ENCODE measurements around the gene MAZ. TPM values are rescaled to one million over a fixed set of nuclear protein-coding genes. Genes with fewer than 3 reads are reported as not detected.

The MAZ gene
- total RNA-seq, 1 donor from 2014 or later, result 120 TPM

DNA sequence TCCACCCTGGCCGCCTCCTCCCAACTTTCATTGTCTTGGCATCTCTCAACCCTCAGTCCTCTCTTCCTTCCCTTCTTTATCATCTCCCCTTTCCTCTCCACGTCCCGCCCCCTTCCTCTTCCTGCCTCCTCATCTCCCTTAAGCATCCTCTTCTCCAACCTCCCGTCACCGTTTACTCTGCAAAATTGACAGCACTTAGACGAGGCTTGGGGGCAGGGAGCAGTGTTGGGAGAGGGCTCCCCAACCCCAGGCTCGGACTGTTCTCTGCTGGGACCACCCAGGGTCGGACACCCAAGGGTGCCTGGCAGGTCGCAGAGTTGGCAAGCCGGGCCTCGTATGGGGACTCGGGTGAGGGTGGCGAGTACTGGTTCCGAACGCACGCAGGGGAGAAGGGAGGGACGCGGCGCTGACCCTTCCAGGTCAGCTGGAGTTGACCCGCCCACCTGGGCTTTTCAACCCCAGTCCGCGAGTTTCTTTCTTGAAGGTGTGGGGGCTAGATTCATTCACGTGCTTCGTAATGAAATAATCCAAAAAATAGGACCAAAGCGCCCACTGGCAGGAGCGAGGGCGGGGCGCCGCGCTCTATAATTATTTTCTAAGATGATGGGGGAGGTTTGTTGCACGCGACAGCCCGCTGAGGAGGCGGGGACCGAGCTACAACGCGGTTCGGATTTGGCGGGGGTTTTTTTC, 8.8 kb downstream of the MAZ start:
- TF ChIP-seq EZH2phosphoT487 (IDR thresholded peaks at IDR 0.05) (no peak), EZH2 (IDR thresholded peaks at IDR 0.05) (no peak)
- TF ChIP-seq, protein P1, sequence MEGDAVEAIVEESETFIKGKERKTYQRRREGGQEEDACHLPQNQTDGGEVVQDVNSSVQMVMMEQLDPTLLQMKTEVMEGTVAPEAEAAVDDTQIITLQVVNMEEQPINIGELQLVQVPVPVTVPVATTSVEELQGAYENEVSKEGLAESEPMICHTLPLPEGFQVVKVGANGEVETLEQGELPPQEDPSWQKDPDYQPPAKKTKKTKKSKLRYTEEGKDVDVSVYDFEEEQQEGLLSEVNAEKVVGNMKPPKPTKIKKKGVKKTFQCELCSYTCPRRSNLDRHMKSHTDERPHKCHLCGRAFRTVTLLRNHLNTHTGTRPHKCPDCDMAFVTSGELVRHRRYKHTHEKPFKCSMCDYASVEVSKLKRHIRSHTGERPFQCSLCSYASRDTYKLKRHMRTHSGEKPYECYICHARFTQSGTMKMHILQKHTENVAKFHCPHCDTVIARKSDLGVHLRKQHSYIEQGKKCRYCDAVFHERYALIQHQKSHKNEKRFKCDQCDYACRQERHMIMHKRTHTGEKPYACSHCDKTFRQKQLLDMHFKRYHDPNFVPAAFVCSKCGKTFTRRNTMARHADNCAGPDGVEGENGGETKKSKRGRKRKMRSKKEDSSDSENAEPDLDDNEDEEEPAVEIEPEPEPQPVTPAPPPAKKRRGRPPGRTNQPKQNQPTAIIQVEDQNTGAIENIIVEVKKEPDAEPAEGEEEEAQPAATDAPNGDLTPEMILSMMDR (IDR thresholded peaks at IDR 0.05), result no peak
- no peaks in the 10 kb centered on the region for H3K9me3 ChIP-seq (ENCODE audit: low read depth)
- Mint-ChIP-seq H3K9me3 (no peaks in the 10 kb centered on the region), H3K27me3 (ENCODE audit: insufficient read depth, low read depth) (peaks cover 14% of the 10 kb centered on the region), H3K4me3 (peak overlapping the region; percentile 98), H3K27ac (no peak overlapping the region), H3K4me1 (peaks cover 68% of the 10 kb centered on the region), H3K36me3 (peaks cover 14% of the 10 kb centered on the region)
- H3F3A ChIP-seq (ENCODE audit: low read depth), result peaks cover 66% of the 10 kb centered on the region
- H3K4me1 ChIP-seq, result peaks cover 37% of the 10 kb centered on the region
- no peaks in the 10 kb centered on the region for H3K27me3 ChIP-seq
- peaks cover 45% of the 10 kb centered on the region for H4K20me1 ChIP-seq (ENCODE audit: low read depth)
- peaks cover 70% of the 10 kb centered on the region for H3K79me2 ChIP-seq (ENCODE audit: low read depth)
- H2AFZ ChIP-seq (replicated peaks), result no peak overlapping the region
- peak overlapping the region; percentile 83 for H3K4me3 ChIP-seq
- peak; percentile 55 for DNase-seq (ENCODE audit: low spot score)
- peak overlapping the region; percentile 88 for H3K4me2 ChIP-seq
- no peak overlapping the region for H3K9ac ChIP-seq
- H3K36me3 ChIP-seq, result no peaks in the 10 kb centered on the region
- peak overlapping the region; percentile 49 for H3K27ac ChIP-seq

- Mint-ChIP-seq H3K9me3 (no peaks in the 10 kb centered on the region), H3K4me1 (peaks cover 65% of the 10 kb centered on the region), H3K4me3 (peak within 1 kb of the TSS; percentile 98), H3K36me3 (peaks cover 14% of the 10 kb centered on the region), H3K27ac (peak within 1 kb of the TSS; percentile 99), H3K27me3 (ENCODE audit: insufficient read depth, low read depth) (peaks cover 12% of the 10 kb centered on the region)
- Histone ChIP-seq H3K4me1 (peaks cover 29% of the 10 kb centered on the region), H3K36me3 (no peaks in the 10 kb centered on the region), H3K79me2 (ENCODE audit: low read depth) (peaks cover 65% of the 10 kb centered on the region), H3K4me2 (peak within 1 kb of the TSS; percentile 88), H3K4me3 (peak within 1 kb of the TSS; percentile 83), H2AFZ (replicated peaks) (no peak within 1 kb of the TSS), H3K9me3 (ENCODE audit: low read depth) (no peaks in the 10 kb centered on the region), H3F3A (ENCODE audit: low read depth) (peaks cover 62% of the 10 kb centered on the region), H3K9ac (peak within 1 kb of the TSS; percentile 18), H3K27me3 (no peaks in the 10 kb centered on the region), H4K20me1 (ENCODE audit: low read depth) (peaks cover 43% of the 10 kb centered on the region), H3K27ac (peak within 1 kb of the TSS; percentile 53)
- TF ChIP-seq, protein P1 (IDR thresholded peaks at IDR 0.05), result peak; percentile 94
- TF ChIP-seq EZH2phosphoT487 (IDR thresholded peaks at IDR 0.05), result no peak
- DNase-seq (ENCODE audit: low spot score), result peak; percentile 99
Observed at GRCh38 chr16:29815793-29816693, 9.7 kb downstream of the MAZ start, which contains the start of gene PAGR1. Gene PAGR1, plus strand, starts transcription at chr16:29816152. Its CDS starts 374 bp downstream, at chr16:29816526.

DNA sequence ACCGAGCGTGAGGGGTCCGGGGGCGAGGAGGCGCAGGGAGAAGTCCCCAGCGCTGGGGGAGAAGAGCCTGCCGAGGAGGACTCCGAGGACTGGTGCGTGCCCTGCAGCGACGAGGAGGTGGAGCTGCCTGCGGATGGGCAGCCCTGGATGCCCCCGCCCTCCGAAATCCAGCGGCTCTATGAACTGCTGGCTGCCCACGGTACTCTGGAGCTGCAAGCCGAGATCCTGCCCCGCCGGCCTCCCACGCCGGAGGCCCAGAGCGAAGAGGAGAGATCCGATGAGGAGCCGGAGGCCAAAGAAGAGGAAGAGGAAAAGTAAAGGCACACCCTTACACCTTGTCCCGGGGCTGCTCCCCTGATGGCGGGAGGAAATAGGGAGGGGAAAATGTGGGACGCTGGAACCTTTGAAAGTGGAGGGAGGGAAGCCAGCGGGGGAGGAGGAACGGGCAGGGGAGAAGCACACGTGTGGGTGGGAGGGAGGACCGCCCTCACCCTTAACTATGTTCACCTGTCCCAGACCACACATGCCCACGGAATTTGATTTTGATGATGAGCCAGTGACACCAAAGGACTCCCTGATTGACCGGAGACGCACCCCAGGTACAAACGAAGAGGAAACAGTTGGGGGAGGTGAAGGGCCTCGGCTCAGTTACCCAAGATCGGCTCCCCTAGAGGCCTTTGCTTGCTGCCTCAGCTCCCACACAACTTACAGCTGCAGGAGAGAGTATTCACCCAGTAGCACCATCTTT, 10.5 kb downstream of the MAZ start:
- H3K9ac ChIP-seq, result peak overlapping the region; percentile 18
- H3K27me3 ChIP-seq, result no peaks in the 10 kb centered on the region
- no peaks in the 10 kb centered on the region for H3K36me3 ChIP-seq
- Mint-ChIP-seq H3K27ac (peak overlapping the region; percentile 63), H3K27me3 (ENCODE audit: insufficient read depth, low read depth) (peaks cover 9% of the 10 kb centered on the region), H3K9me3 (no peaks in the 10 kb centered on the region), H3K4me1 (peaks cover 62% of the 10 kb centered on the region), H3K36me3 (peaks cover 14% of the 10 kb centered on the region), H3K4me3 (peak overlapping the region; percentile 98)
- peak; percentile 62 for DNase-seq (ENCODE audit: low spot score)
- H3K27ac ChIP-seq, result no peak overlapping the region
- TF ChIP-seq EZH2 (IDR thresholded peaks at IDR 0.05) (no peak), EZH2phosphoT487 (IDR thresholded peaks at IDR 0.05) (no peak)
- TF ChIP-seq, protein P1 (IDR thresholded peaks at IDR 0.05), result no peak
- peak overlapping the region; percentile 83 for H3K4me3 ChIP-seq
- no peaks in the 10 kb centered on the region for H3K9me3 ChIP-seq (ENCODE audit: low read depth)
- peaks cover 61% of the 10 kb centered on the region for H3F3A ChIP-seq (ENCODE audit: low read depth)
- peaks cover 43% of the 10 kb centered on the region for H4K20me1 ChIP-seq (ENCODE audit: low read depth)
- peak overlapping the region; percentile 88 for H3K4me2 ChIP-seq
- no peak overlapping the region for H2AFZ ChIP-seq (replicated peaks)
- peaks cover 29% of the 10 kb centered on the region for H3K4me1 ChIP-seq
- peaks cover 65% of the 10 kb centered on the region for H3K79me2 ChIP-seq (ENCODE audit: low read depth)
